Loucy (cell line): ENCODE data around the gene ARHGAP26.

Experiments used
- H2AFZ ChIP-seq: fragments of 200-600 bp; sonication (generic); 2 replicates; pipeline ENCODE4 v1.6.0; 2016; ENCODE audit warnings: antibody characterized with exemption, mild to moderate bottlenecking, low read length, moderate library complexity
- H3F3A ChIP-seq: fragments of 200-600 bp; 2 replicates; pipeline ENCODE4 v1.6.0; 2016; ENCODE audit warnings: antibody characterized with exemption, low read depth, mild to moderate bottlenecking
- H3K27me3 ChIP-seq: fragments of 200-600 bp; sonication (generic); 2 replicates; pipeline ENCODE4 v1.6.1; 2014; ENCODE audit warnings: low read length, mild to moderate bottlenecking; ENCODE audit not compliant: insufficient read depth, poor library complexity, severe bottlenecking
- H3K36me3 ChIP-seq: fragments of 200-600 bp; sonication (generic); 2 replicates; pipeline ENCODE4 v1.6.1; 2016; ENCODE audit warnings: low read length; ENCODE audit not compliant: insufficient read depth
- H3K4me1 ChIP-seq: fragments of 200-600 bp; sonication (generic); 2 replicates; pipeline ENCODE4 v1.5.1; 2014; ENCODE audit warnings: low read length, mild to moderate bottlenecking; ENCODE audit not compliant: insufficient read depth, poor library complexity, severe bottlenecking
- H3K4me2 ChIP-seq: fragments of 200-600 bp; sonication (generic); 2 replicates; pipeline ENCODE4 v1.6.0; 2014; ENCODE audit warnings: antibody characterized with exemption, low read length, low read depth, mild to moderate bottlenecking; ENCODE audit not compliant: poor library complexity, severe bottlenecking
- H3K4me3 ChIP-seq: fragments of 200-600 bp; sonication (generic); 2 replicates; pipeline ENCODE4 v1.5.1; 2014; ENCODE audit warnings: low read length, mild to moderate bottlenecking, mixed read lengths; ENCODE audit not compliant: poor library complexity, severe bottlenecking
- H3K79me2 ChIP-seq: fragments of 200-600 bp; sonication (generic); 2 replicates; pipeline ENCODE4 v1.6.1; 2014; ENCODE audit warnings: low read length; ENCODE audit not compliant: insufficient read depth
- H3K9ac ChIP-seq: fragments of 200-600 bp; sonication (generic); 2 replicates; pipeline ENCODE4 v1.6.0; 2014; ENCODE audit warnings: mild to moderate bottlenecking, low read depth, low read length, moderate library complexity; ENCODE audit not compliant: poor library complexity, severe bottlenecking
- H3K9me2 ChIP-seq: fragments of 200-600 bp; sonication (generic); replicated peaks from 2 replicates; pipeline ENCODE4 v1.6.1; 2016; ENCODE audit warnings: low read depth, low read length, mixed read lengths
- H3K9me3 ChIP-seq: fragments of 200-600 bp; sonication (generic); 2 replicates; pipeline ENCODE4 v1.6.1; 2014; ENCODE audit warnings: mild to moderate bottlenecking, antibody characterized with exemption, low read length, low read depth; ENCODE audit not compliant: insufficient read depth
- H4K20me1 ChIP-seq: fragments of 200-600 bp; sonication (generic); 2 replicates; pipeline ENCODE4 v1.6.0; 2014; ENCODE audit warnings: antibody characterized with exemption, low read length, mild to moderate bottlenecking; ENCODE audit not compliant: insufficient read depth, poor library complexity, severe bottlenecking
- CTCF ChIP-seq: fragments of 200-600 bp; sonication (generic); conservative IDR thresholded peaks from 2 replicates; pipeline ENCODE4 v1.5.1; 2014; ENCODE audit warnings: mild to moderate bottlenecking, antibody characterized with exemption, low read length
- EZH2phosphoT487 ChIP-seq: fragments of 200-600 bp; IDR thresholded peaks from 2 replicates; pipeline ENCODE4 v1.6.1; 2018; ENCODE audit warnings: antibody characterized with exemption, mild to moderate bottlenecking, moderate library complexity, borderline replicate concordance

Gene ARHGAP26

GRCh38 chr5:143177263-143177983, 407.2 kb downstream of the ARHGAP26 start:
- H3K4me2 ChIP-seq = no peak overlapping the region
- H3K36me3 ChIP-seq = no peaks in the 10 kb centered on the region
- no peak overlapping the region for H2AFZ ChIP-seq
- H3K4me1 ChIP-seq = no peaks in the 10 kb centered on the region
- H3K27me3 ChIP-seq = no peaks in the 10 kb centered on the region
- H3F3A ChIP-seq = no peaks in the 10 kb centered on the region
- no peaks in the 10 kb centered on the region for H3K9me3 ChIP-seq
- no peak overlapping the region for H3K9ac ChIP-seq
- no peaks in the 10 kb centered on the region for H3K79me2 ChIP-seq
- H4K20me1 ChIP-seq = no peaks in the 10 kb centered on the region
- no peak overlapping the region for H3K4me3 ChIP-seq
- H3K9me2 ChIP-seq = no peaks in the 10 kb centered on the region
- TF ChIP-seq EZH2phosphoT487 = no peak
- TF ChIP-seq CTCF = no peak

GRCh38 chr5:143179126-143179740, 409.1 kb downstream of the ARHGAP26 start:
- Histone ChIP-seq H3F3A (no peaks in the 10 kb centered on the region), H3K9ac (no peak overlapping the region)

GRCh38 chr5:143180751-143181150, 410.6 kb downstream of the ARHGAP26 start:
- Histone ChIP-seq H3K27me3 (no peaks in the 10 kb centered on the region), H3K79me2 (no peaks in the 10 kb centered on the region), H3K36me3 (no peaks in the 10 kb centered on the region), H3K9ac (no peak overlapping the region), H3K4me1 (no peaks in the 10 kb centered on the region), H3K4me3 (no peak overlapping the region), H2AFZ (no peak overlapping the region), H3K9me3 (no peaks in the 10 kb centered on the region), H3K9me2 (no peaks in the 10 kb centered on the region), H4K20me1 (no peaks in the 10 kb centered on the region), H3K4me2 (no peak overlapping the region), H3F3A (no peaks in the 10 kb centered on the region)
- no peak for TF ChIP-seq CTCF
- TF ChIP-seq EZH2phosphoT487 = no peak

More at GRCh38 chr5:143179126-143179740, 409.1 kb downstream of the ARHGAP26 start:
- H3K9me3 ChIP-seq = no peaks in the 10 kb centered on the region
- no peaks in the 10 kb centered on the region for H3K27me3 ChIP-seq
- no peaks in the 10 kb centered on the region for H3K36me3 ChIP-seq
- no peak overlapping the region for H3K4me3 ChIP-seq
- TF ChIP-seq CTCF = no peak
- TF ChIP-seq EZH2phosphoT487 = no peak
- H3K79me2 ChIP-seq = no peaks in the 10 kb centered on the region
- no peaks in the 10 kb centered on the region for H3K4me1 ChIP-seq
- no peaks in the 10 kb centered on the region for H4K20me1 ChIP-seq
- no peak overlapping the region for H3K4me2 ChIP-seq
- H3K9me2 ChIP-seq = no peaks in the 10 kb centered on the region
- no peak overlapping the region for H2AFZ ChIP-seq
